PC-3 (cell line): ENCODE measurements around the gene EPHB1. TPM values are rescaled to one million over a fixed set of nuclear protein-coding genes. Genes with fewer than 3 reads are reported as not detected.

ENCODE experiments used
- ATAC-seq: fragments of 200-7000 bp; cut with Tn5 transposase; 2 replicates; pipeline ENCODE4 v1.9.1; 2020; ENCODE audit warnings: mild to moderate bottlenecking, moderate library complexity
- BruUV-seq: library from RNA; stranded (reverse); fragments of 400-500 nt; replicated peaks from 2 replicates; lab custom pipeline; 2021; lab: Mats Ljungman, UMichigan
- CTCF ChIA-PET: fragments of 300-600 bp; sonication (Branson Sonifier 250); formaldehyde crosslinking; loops from one replicate; lab custom pipeline; 2022; ENCODE audit warnings: antibody characterized with exemption; lab: Charles Lee
- POLR2A ChIA-PET: fragments of 300-600 bp; sonication (Branson Sonifier 250); formaldehyde crosslinking; loops from one replicate; lab custom pipeline; 2022; ENCODE audit warnings: antibody characterized with exemption; ENCODE audit not compliant: unreplicated experiment; lab: Charles Lee
- DNase-seq: peaks from one replicate; pipeline ENCODE4 v3.0.0-alpha.2; 2015
- H2AFZ ChIP-seq: fragments of 300-600 bp; sonication (generic); 2 replicates; pipeline ENCODE4 v1.6.0; 2016; ENCODE audit warnings: antibody characterized with exemption, low read length
- H3F3A ChIP-seq: fragments of 300-600 bp; sonication (generic); one replicate; pipeline ENCODE4 v1.6.0; 2017; ENCODE audit warnings: antibody characterized with exemption, low read length, control low read depth, mild to moderate bottlenecking; ENCODE audit not compliant: unreplicated experiment
- H3K27ac ChIP-seq: fragments of 300-600 bp; sonication (generic); 2 replicates; pipeline ENCODE4 v1.5.1; 2016; ENCODE audit warnings: mild to moderate bottlenecking, low read length
- H3K27me3 ChIP-seq: fragments of 300-600 bp; sonication (generic); 2 replicates; pipeline ENCODE4 v1.6.1; 2016; ENCODE audit warnings: low read length, mixed read lengths
- H3K36me3 ChIP-seq: fragments of 300-600 bp; sonication (generic); 2 replicates; pipeline ENCODE4 v1.6.1; 2016; ENCODE audit warnings: low read depth, mixed run types, low read length, mixed read lengths
- H3K4me1 ChIP-seq: fragments of 300-600 bp; sonication (generic); 2 replicates; pipeline ENCODE4 v1.5.1; 2016; ENCODE audit warnings: low read length; ENCODE audit not compliant: insufficient read depth
- H3K4me2 ChIP-seq: fragments of 300-600 bp; sonication (generic); 2 replicates; pipeline ENCODE4 v1.6.0; 2016; ENCODE audit warnings: low read length
- H3K4me3 ChIP-seq: fragments of 300-600 bp; sonication (generic); 2 replicates; pipeline ENCODE4 v1.5.1; 2016; ENCODE audit warnings: mild to moderate bottlenecking, low read length, mixed read lengths
- H3K79me2 ChIP-seq: fragments of 300-600 bp; sonication (generic); 2 replicates; pipeline ENCODE4 v1.6.1; 2017; ENCODE audit warnings: low read length, mixed read lengths
- H3K9ac ChIP-seq: fragments of 300-600 bp; sonication (generic); 2 replicates; pipeline ENCODE4 v1.6.0; 2016; ENCODE audit warnings: mild to moderate bottlenecking, low read length
- H3K9me2 ChIP-seq: fragments of 300-600 bp; sonication (generic); replicated peaks from 2 replicates; pipeline ENCODE4 v1.6.1; 2016; ENCODE audit warnings: mixed run types, low read length, mixed read lengths
- H3K9me3 ChIP-seq: fragments of 300-600 bp; sonication (generic); 2 replicates; pipeline ENCODE4 v1.6.1; 2016; ENCODE audit warnings: low read length, mixed read lengths
- H4K20me1 ChIP-seq: fragments of 300-600 bp; sonication (generic); 2 replicates; pipeline ENCODE4 v1.6.1; 2016; ENCODE audit warnings: low read length, mixed read lengths
- CTCF ChIP-seq: fragments of 300-600 bp; sonication (generic); conservative IDR thresholded peaks from 2 replicates; pipeline ENCODE4 v1.5.1; 2017; ENCODE audit warnings: antibody characterized with exemption, low read depth, mild to moderate bottlenecking, low read length
- EZH2 ChIP-seq: fragments of 300-600 bp; sonication (generic); IDR thresholded peaks from one replicate; pipeline ENCODE4 v1.6.1; 2017; ENCODE audit warnings: antibody characterized with exemption, mild to moderate bottlenecking, low read length; ENCODE audit not compliant: unreplicated experiment
- EZH2phosphoT487 ChIP-seq: fragments of 300-600 bp; sonication (generic); IDR thresholded peaks from 2 replicates; pipeline ENCODE4 v1.6.1; 2018; ENCODE audit warnings: mild to moderate bottlenecking, antibody characterized with exemption, low read length, borderline replicate concordance
- intact Hi-C: fragments of 100-400 bp; cut with micrococcal nuclease; formaldehyde crosslinking; loops from 2 replicates; pipeline ENCODE4 v1.9.0; 2023
- total RNA-seq: library from RNA; depleted of rRNA; stranded (reverse); fragments of >200 nt; gene quantifications from 2 replicates; pipeline ENCODE4 v1.2.3, GENCODE V29; 2014

EPHB1 gene
- total RNA-seq, 1 experiment from 2014 or later: 0.69 TPM

GRCh38 chr3:134978658-134979057 is 183.6 kb downstream of the EPHB1 start:
- no peak overlapping the region for H3K27ac ChIP-seq
- H3K79me2 ChIP-seq: no peaks in the 10 kb centered on the region
- H4K20me1 ChIP-seq: no peaks in the 10 kb centered on the region
- no peak overlapping the region for H2AFZ ChIP-seq
- H3F3A ChIP-seq: no peaks in the 10 kb centered on the region
- intact Hi-C loops: no loop called here
- DNase-seq: no peak
- H3K4me2 ChIP-seq: no peak overlapping the region
- POLR2A ChIA-PET: no interaction called here
- no peaks in the 10 kb centered on the region for H3K9me2 ChIP-seq
- no peaks in the 10 kb centered on the region for H3K36me3 ChIP-seq
- H3K27me3 ChIP-seq: no peaks in the 10 kb centered on the region
- no peak for ATAC-seq
- CTCF ChIA-PET: no interaction called here
- H3K4me1 ChIP-seq: no peaks in the 10 kb centered on the region
- no TSS peak for BruUV-seq
- no peak for TF ChIP-seq EZH2
- no peak for TF ChIP-seq CTCF
- TF ChIP-seq EZH2phosphoT487: no peak
- H3K9me3 ChIP-seq: no peaks in the 10 kb centered on the region
- no peak overlapping the region for H3K4me3 ChIP-seq
- H3K9ac ChIP-seq: no peak overlapping the region

- ChIA-PET CTCF (no interaction called here), POLR2A (no interaction called here)
- H3K27me3 ChIP-seq: no peaks in the 10 kb centered on the region
- intact Hi-C loops: no loop called here
- H3K4me2 ChIP-seq: no peak overlapping the region
- ATAC-seq (no peak), DNase-seq (no peak)
- H3K36me3 ChIP-seq: no peaks in the 10 kb centered on the region
- no peaks in the 10 kb centered on the region for H3K9me2 ChIP-seq
- no peaks in the 10 kb centered on the region for H3K4me1 ChIP-seq
- no peaks in the 10 kb centered on the region for H3K9me3 ChIP-seq
- no peak overlapping the region for H3K9ac ChIP-seq
- no peak overlapping the region for H3K27ac ChIP-seq
- H3K79me2 ChIP-seq: no peaks in the 10 kb centered on the region
- H4K20me1 ChIP-seq: no peaks in the 10 kb centered on the region
- no peaks in the 10 kb centered on the region for H3F3A ChIP-seq
- H2AFZ ChIP-seq: no peak overlapping the region
- TF ChIP-seq EZH2 (no peak), CTCF (no peak)
- H3K4me3 ChIP-seq: no peak overlapping the region
- BruUV-seq: no TSS peak
Observed at GRCh38 chr3:134985864-134986715, 191.0 kb downstream of the EPHB1 start.

- Histone ChIP-seq H3K4me3 (no peak overlapping the region), H3K9me2 (no peaks in the 10 kb centered on the region), H3K27ac (no peak overlapping the region), H3K4me1 (no peaks in the 10 kb centered on the region), H3F3A (no peaks in the 10 kb centered on the region), H3K79me2 (no peaks in the 10 kb centered on the region), H3K27me3 (no peaks in the 10 kb centered on the region), H3K4me2 (no peak overlapping the region), H3K9me3 (no peaks in the 10 kb centered on the region), H2AFZ (no peak overlapping the region), H4K20me1 (no peaks in the 10 kb centered on the region), H3K9ac (no peak overlapping the region), H3K36me3 (no peaks in the 10 kb centered on the region)
- ChIA-PET POLR2A (no interaction called here), CTCF (no interaction called here)
- TF ChIP-seq EZH2 (no peak), EZH2phosphoT487 (no peak), CTCF (no peak)
- no TSS peak for BruUV-seq
- ATAC-seq (no peak), DNase-seq (no peak)
- intact Hi-C loops: no loop called here
Observed at GRCh38 chr3:134988666-134989065, 193.6 kb downstream of the EPHB1 start.
